ENCODE results near the gene PRKAR2A. TPM values are rescaled to one million over a fixed set of nuclear protein-coding genes. Genes with fewer than 3 reads are reported as not detected.
A peak's percentile ranks its signal among the peaks of the same experiment; 100 is the strongest.
"Not testable (repeated sequence)": the region's sequence is repeated elsewhere in the genome, so short reads cannot be mapped to it uniquely, and the experiment has no call there.

PRKAR2A gene
- total and polyA plus RNA-seq, 4 donors: 12.1 to 28.5 (median 13.9) TPM

- TF ChIP-seq REST (IDR thresholded peaks at IDR 0.05) (no peak), HNF4A (conservative IDR thresholded peaks at IDR 0.05) (no peak)
Observed at GRCh38 chr3:48748754-48749153, 98.9 kb downstream of the PRKAR2A start (continued).

- H3K27me3 ChIP-seq (ENCODE audit: control insufficient read depth in 4 of 4, insufficient read depth in 4 of 4, low read length in 3 of 4): no peaks in the 10 kb centered on the region
- DNase-seq (ENCODE audit: low spot score): no peak
- no peak overlapping the region for H3K27ac ChIP-seq (ENCODE audit: low read depth in 1 of 2, low read length in 2 of 2)
- H3K9ac ChIP-seq (ENCODE audit: low read depth in 1 of 2, low read length in 2 of 2): no peak overlapping the region
- WGBS: 25% methylated on average over 4 of the region's 4 CpGs
- H3K9me3 ChIP-seq (ENCODE audit: control insufficient read depth in 4 of 4, low read length in 3 of 4): no peaks in the 10 kb centered on the region
- TF ChIP-seq HNF4A (conservative IDR thresholded peaks at IDR 0.05) (peak in 1 of 2 donors; percentile 10), RXRA (IDR thresholded peaks at IDR 0.05) (peak in 1 of 2 donors; percentile 14), EGR1 (IDR thresholded peaks at IDR 0.05; ENCODE audit: low read depth in 2 of 2) (no peak)
- peaks cover 0 to 20% (median 6%) of the 10 kb centered on the region in 4 donors for H3K36me3 ChIP-seq (ENCODE audit: control insufficient read depth in 4 of 4, insufficient read depth in 3 of 4, low read depth in 1 of 4, low read length in 3 of 4)
- no peak overlapping the region for H3K4me3 ChIP-seq (ENCODE audit: low read depth in 1 of 3, low read length in 3 of 3)
- H3K4me1 ChIP-seq (ENCODE audit: control insufficient read depth in 4 of 4, insufficient read depth in 4 of 4, low read length in 3 of 4): peaks cover 1 to 15% (median 12%) of the 10 kb centered on the region in 4 donors
Observed at GRCh38 chr3:48747706-48748105, 100.0 kb downstream of the PRKAR2A start.

- peaks cover 1 to 15% (median 12%) of the 10 kb centered on the region in 4 donors for H3K4me1 ChIP-seq (ENCODE audit: control insufficient read depth in 4 of 4, insufficient read depth in 4 of 4, low read length in 3 of 4)
- H3K4me3 ChIP-seq (ENCODE audit: low read depth in 1 of 3, low read length in 3 of 3): no peak overlapping the region
- 29% methylated on average over 4 of the region's 4 CpGs for WGBS
- peak overlapping the region in 1 of 2 donors; percentile 53 for H3K9ac ChIP-seq (ENCODE audit: low read depth in 1 of 2, low read length in 2 of 2)
- TF ChIP-seq NR2F2 (IDR thresholded peaks at IDR 0.05) (peak; percentile 80), JUND (IDR thresholded peaks at IDR 0.05) (no peak)
- H3K27me3 ChIP-seq (ENCODE audit: control insufficient read depth in 4 of 4, insufficient read depth in 4 of 4, low read length in 3 of 4): no peaks in the 10 kb centered on the region
- no peak overlapping the region for H3K27ac ChIP-seq (ENCODE audit: low read depth in 1 of 2, low read length in 2 of 2)
- peaks cover 0 to 18% (median 6%) of the 10 kb centered on the region in 4 donors for H3K36me3 ChIP-seq (ENCODE audit: control insufficient read depth in 4 of 4, insufficient read depth in 3 of 4, low read depth in 1 of 4, low read length in 3 of 4)
- no peak for DNase-seq (ENCODE audit: low spot score)
- no peaks in the 10 kb centered on the region for H3K9me3 ChIP-seq (ENCODE audit: control insufficient read depth in 4 of 4, low read length in 3 of 4)
Observed at GRCh38 chr3:48747015-48747615, 100.6 kb downstream of the PRKAR2A start.

- no peak overlapping the region for H3K4me3 ChIP-seq (ENCODE audit: low read depth in 1 of 3, low read length in 3 of 3)
- no peak for TF ChIP-seq EGR1 (IDR thresholded peaks at IDR 0.05; ENCODE audit: low read depth in 2 of 2)
- no peak overlapping the region for H3K9ac ChIP-seq (ENCODE audit: low read depth in 1 of 2, low read length in 2 of 2)
- peaks cover 12 to 30% (median 30%) of the 10 kb centered on the region in 4 donors for H3K4me1 ChIP-seq (ENCODE audit: control insufficient read depth in 4 of 4, insufficient read depth in 4 of 4, low read length in 3 of 4)
- WGBS: 93% methylated on average over 7 of the region's 7 CpGs
- no peak for DNase-seq (ENCODE audit: low spot score)
- H3K27me3 ChIP-seq (ENCODE audit: control insufficient read depth in 4 of 4, insufficient read depth in 4 of 4, low read length in 3 of 4): no peaks in the 10 kb centered on the region
- H3K9me3 ChIP-seq (ENCODE audit: control insufficient read depth in 4 of 4, low read length in 3 of 4): no peaks in the 10 kb centered on the region
- H3K27ac ChIP-seq (ENCODE audit: low read depth in 1 of 2, low read length in 2 of 2): no peak overlapping the region
- no peaks in the 10 kb centered on the region for H3K36me3 ChIP-seq (ENCODE audit: control insufficient read depth in 4 of 4, insufficient read depth in 3 of 4, low read depth in 1 of 4, low read length in 3 of 4)
Observed at GRCh38 chr3:48743773-48744172, 103.9 kb downstream of the PRKAR2A start.

- H3K27me3 ChIP-seq (ENCODE audit: control insufficient read depth in 4 of 4, insufficient read depth in 4 of 4, low read length in 3 of 4); H3K9ac ChIP-seq (ENCODE audit: low read depth in 1 of 2, low read length in 2 of 2); H3K4me3 ChIP-seq (ENCODE audit: low read depth in 1 of 3, low read length in 3 of 3); H3K27ac ChIP-seq (ENCODE audit: low read depth in 1 of 2, low read length in 2 of 2); H3K9me3 ChIP-seq (ENCODE audit: control insufficient read depth in 4 of 4, low read length in 3 of 4); H3K36me3 ChIP-seq (ENCODE audit: control insufficient read depth in 4 of 4, insufficient read depth in 3 of 4, low read depth in 1 of 4, low read length in 3 of 4); DNase-seq (ENCODE audit: low spot score): not testable (repeated sequence)
- 96% methylated on average over 10 of the region's 10 CpGs for WGBS
- H3K4me1 ChIP-seq (ENCODE audit: control insufficient read depth in 4 of 4, insufficient read depth in 4 of 4, low read length in 3 of 4): peaks cover 13 to 26% (median 18%) of the 10 kb centered on the region in 4 donors
Observed at GRCh38 chr3:48741226-48741625, 106.4 kb downstream of the PRKAR2A start.

All from liver (tissue), 9 donors.